ENCODE data around the gene POP4. TPM values are rescaled to one million over a fixed set of nuclear protein-coding genes. Genes with fewer than 3 reads are reported as not detected.

Gene POP4
- total and polyA plus RNA-seq, 12 donors = 65.4 to 134 (median 75.5) TPM

GRCh38 chr19:29620931-29621351, 14.9 kb downstream of the POP4 start:
- intact Hi-C loops (cut with DNase I) = no loop called here
- no peaks in the 10 kb centered on the region for H3K9me3 ChIP-seq (replicated peaks in 1 of 3)
- H3K4me3 ChIP-seq = no peak overlapping the region
- H3K27ac ChIP-seq = no peak overlapping the region
- H3K4me1 ChIP-seq (replicated peaks in 1 of 2) = no peaks in the 10 kb centered on the region
- 47 to 57% (median 52%) methylated on average over 12 to 15 of the region's 15 CpGs for WGBS, 4 donors
- H3K27me3 ChIP-seq = no peaks in the 10 kb centered on the region
- no peak for DNase-seq
- H3K36me3 ChIP-seq (replicated peaks in 1 of 2) = peaks cover 0 to 10% of the 10 kb centered on the region in 2 donors
- TF ChIP-seq POLR2A (IDR thresholded peaks at IDR 0.05) (no peak), CTCF (IDR thresholded peaks at IDR 0.05) (no peak)

GRCh38 chr19:29622166-29623070, 16.3 kb downstream of the POP4 start:
- no peaks in the 10 kb centered on the region for H3K9me3 ChIP-seq (replicated peaks in 1 of 3)
- DNase-seq = no peak
- H3K4me1 ChIP-seq (replicated peaks in 1 of 2) = no peaks in the 10 kb centered on the region
- H3K4me3 ChIP-seq = no peak overlapping the region
- no peaks in the 10 kb centered on the region for H3K36me3 ChIP-seq (replicated peaks in 1 of 2)
- H3K27ac ChIP-seq = no peak overlapping the region
- intact Hi-C loops (cut with DNase I) = no loop called here
- no peaks in the 10 kb centered on the region for H3K27me3 ChIP-seq
- TF ChIP-seq POLR2A (IDR thresholded peaks at IDR 0.05) (no peak), CTCF (IDR thresholded peaks at IDR 0.05) (no peak)
- WGBS, 4 donors = 58 to 76% (median 70%) methylated on average over 14 to 23 of the region's 23 CpGs

GRCh38 chr19:29623726-29624488, 17.8 kb downstream of the POP4 start:
- no peak for DNase-seq
- no peaks in the 10 kb centered on the region for H3K27me3 ChIP-seq
- intact Hi-C loops (cut with DNase I) = no loop called here
- H3K27ac ChIP-seq = no peak overlapping the region
- H3K9me3 ChIP-seq (replicated peaks in 1 of 3) = no peaks in the 10 kb centered on the region
- no peaks in the 10 kb centered on the region for H3K36me3 ChIP-seq (replicated peaks in 1 of 2)
- WGBS, 4 donors = 72 to 77% (median 74%) methylated on average over 16 to 18 of the region's 18 CpGs
- TF ChIP-seq CTCF (IDR thresholded peaks at IDR 0.05) (no peak), POLR2A (IDR thresholded peaks at IDR 0.05) (no peak)
- H3K4me3 ChIP-seq = no peak overlapping the region
- no peaks in the 10 kb centered on the region for H3K4me1 ChIP-seq (replicated peaks in 1 of 2)

- TF ChIP-seq CTCF (IDR thresholded peaks at IDR 0.05) = no peak
- no peak for TF ChIP-seq POLR2A (IDR thresholded peaks at IDR 0.05)
- intact Hi-C loops (cut with DNase I) = no loop called here
- Histone ChIP-seq H3K4me1 (replicated peaks in 1 of 2) (no peaks in the 10 kb centered on the region), H3K27me3 (no peaks in the 10 kb centered on the region), H3K27ac (no peak overlapping the region), H3K9me3 (replicated peaks in 1 of 3) (no peaks in the 10 kb centered on the region), H3K36me3 (replicated peaks in 1 of 2) (no peaks in the 10 kb centered on the region), H3K4me3 (no peak overlapping the region)
- DNase-seq = no peak
- WGBS, 4 donors = 71 to 81% (median 74%) methylated on average over 5 to 6 of the region's 6 CpGs
These were observed 18.6 kb downstream of the POP4 start for GRCh38 chr19:29624489-29625185.
